D341Med (cell line): ENCODE data around the gene USP10.
A peak's percentile ranks its signal among the peaks of the same experiment; 100 is the strongest.

Experiments used
- DNase-seq: peaks from one replicate; pipeline ENCODE4 v3.0.0; 2012; ENCODE audit warnings: low spot score

USP10 gene

GRCh38 chr16:84806256-84806889 is 106.6 kb downstream of the USP10 start:
- no peak for DNase-seq

- DNase-seq: no peak
Measured at GRCh38 chr16:84806890-84807258, 107.1 kb downstream of the USP10 start.

- no peak for DNase-seq
Measured at GRCh38 chr16:84807776-84808175, 108.0 kb downstream of the USP10 start.

GRCh38 chr16:84808826-84809225 is 109.0 kb downstream of the USP10 start:
- DNase-seq: no peak

GRCh38 chr16:84810518-84811273 is 110.9 kb downstream of the USP10 start:
- no peak for DNase-seq

GRCh38 chr16:84811529-84811928 is 111.7 kb downstream of the USP10 start:
- DNase-seq: no peak

- no peak for DNase-seq
Measured at GRCh38 chr16:84813141-84813934, 113.5 kb downstream of the USP10 start.

GRCh38 chr16:84815462-84815861 is 115.7 kb downstream of the USP10 start:
- no peak for DNase-seq

- no peak for DNase-seq
Measured at GRCh38 chr16:84816023-84816422, 116.2 kb downstream of the USP10 start.

GRCh38 chr16:84816485-84816884 is 116.7 kb downstream of the USP10 start:
- no peak for DNase-seq

GRCh38 chr16:84817206-84817605 is 117.4 kb downstream of the USP10 start:
- no peak for DNase-seq

GRCh38 chr16:84817613-84818012 is 117.8 kb downstream of the USP10 start:
- DNase-seq: no peak

GRCh38 chr16:84818133-84818532 is 118.3 kb downstream of the USP10 start:
- DNase-seq: no peak

- DNase-seq: no peak
Measured at GRCh38 chr16:84818989-84819643, 119.3 kb downstream of the USP10 start.

- DNase-seq: peak; percentile 99
Measured at GRCh38 chr16:84819644-84820304, 120.0 kb downstream of the USP10 start, which contains the start of gene CRISPLD2. CRISPLD2 (plus strand) TSS chr16:84819985; CDS start chr16:84838496, 18,511 bp downstream.

- no peak for DNase-seq
Measured at GRCh38 chr16:84820305-84820684, 120.5 kb downstream of the USP10 start.

GRCh38 chr16:84820771-84821170 is 121.0 kb downstream of the USP10 start:
- no peak for DNase-seq

GRCh38 chr16:84821179-84821578 is 121.4 kb downstream of the USP10 start:
- DNase-seq: no peak

GRCh38 chr16:84821728-84822689 is 122.2 kb downstream of the USP10 start:
- no peak for DNase-seq

- DNase-seq: no peak
Measured at GRCh38 chr16:84822990-84823389, 123.2 kb downstream of the USP10 start.

- DNase-seq: no peak
Measured at GRCh38 chr16:84823484-84823883, 123.7 kb downstream of the USP10 start.
